IPS-20b (cell line): ENCODE data around the gene PTPRN2.

Experiments
- H3K27ac ChIP-seq: one replicate; pipeline ENCODE4 v1.5.1; 2013; ENCODE audit warnings: low read length
- H3K27me3 ChIP-seq: 2 replicates; pipeline ENCODE4 v1.6.1; 2013; ENCODE audit warnings: mild to moderate bottlenecking, low read length, inconsistent platforms; ENCODE audit not compliant: insufficient read depth
- H3K36me3 ChIP-seq: 2 replicates; pipeline ENCODE4 v1.6.1; 2013; ENCODE audit warnings: low read depth, mild to moderate bottlenecking, inconsistent platforms, low read length, moderate library complexity; ENCODE audit not compliant: insufficient read depth
- H3K4me1 ChIP-seq: 2 replicates; pipeline ENCODE4 v1.6.1; 2013; ENCODE audit warnings: mild to moderate bottlenecking, control low read depth, inconsistent platforms, low read length, moderate library complexity; ENCODE audit not compliant: insufficient read depth
- H3K4me3 ChIP-seq: 2 replicates; pipeline ENCODE4 v1.5.1; 2013; ENCODE audit warnings: mild to moderate bottlenecking, low read length, inconsistent platforms
- H3K9ac ChIP-seq: 2 replicates; pipeline ENCODE4 v1.6.1; 2013; ENCODE audit warnings: low read depth, mild to moderate bottlenecking, inconsistent platforms, low read length, moderate library complexity
- H3K9me3 ChIP-seq: 2 replicates; pipeline ENCODE4 v1.6.1; 2013; ENCODE audit warnings: mild to moderate bottlenecking, low read depth, low read length, inconsistent platforms; ENCODE audit not compliant: insufficient read depth

The PTPRN2 gene

DNA sequence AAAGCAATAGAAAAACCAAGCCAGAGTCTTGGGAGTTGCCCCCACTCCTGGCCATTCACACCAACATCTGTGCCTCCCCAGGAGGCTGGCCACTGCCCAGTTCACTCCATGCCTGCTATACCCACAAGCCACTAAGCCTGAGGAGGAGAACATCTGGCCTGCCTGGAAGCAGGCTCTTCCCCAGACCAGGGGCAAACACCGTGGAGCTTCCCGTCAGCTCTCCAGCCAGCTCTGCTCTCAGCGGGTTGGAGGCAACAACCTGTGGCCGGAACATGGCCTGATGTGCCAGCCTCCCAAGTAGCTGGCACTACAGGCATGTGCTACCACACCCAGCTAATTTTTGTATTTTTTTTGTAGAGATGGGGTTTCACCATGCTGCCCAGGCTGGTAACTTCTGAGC lies 9.1 kb upstream of the PTPRN2 start:
- H3K4me1 ChIP-seq, result 0 out of 2 replicates have a peak, but pooled peaks cover 3% of the 10 kb centered on the region
- peaks cover 17% of the 10 kb centered on the region for H3K9me3 ChIP-seq
- H3K27me3 ChIP-seq, result peaks cover 28% of the 10 kb centered on the region
- no peak overlapping the region for H3K27ac ChIP-seq
- no peak overlapping the region for H3K4me3 ChIP-seq
- H3K9ac ChIP-seq, result no peak overlapping the region
- no peaks in the 10 kb centered on the region for H3K36me3 ChIP-seq

GRCh38 chr7:158596309-158596708 lies 8.7 kb upstream of the PTPRN2 start:
- 0 out of 2 replicates have a peak, but pooled peaks cover 3% of the 10 kb centered on the region for H3K4me1 ChIP-seq
- peaks cover 17% of the 10 kb centered on the region for H3K9me3 ChIP-seq
- H3K27me3 ChIP-seq, result peaks cover 33% of the 10 kb centered on the region
- H3K36me3 ChIP-seq, result no peaks in the 10 kb centered on the region
- no peak overlapping the region for H3K9ac ChIP-seq
- H3K4me3 ChIP-seq, result no peak overlapping the region
- no peak overlapping the region for H3K27ac ChIP-seq

GRCh38 chr7:158595068-158595467 lies 7.4 kb upstream of the PTPRN2 start:
- H3K9ac ChIP-seq, result no peak overlapping the region
- H3K4me1 ChIP-seq, result 0 out of 2 replicates have a peak, but pooled peaks cover 3% of the 10 kb centered on the region
- no peak overlapping the region for H3K27ac ChIP-seq
- peaks cover 45% of the 10 kb centered on the region for H3K27me3 ChIP-seq
- no peaks in the 10 kb centered on the region for H3K36me3 ChIP-seq
- no peak overlapping the region for H3K4me3 ChIP-seq
- H3K9me3 ChIP-seq, result peaks cover 17% of the 10 kb centered on the region

DNA sequence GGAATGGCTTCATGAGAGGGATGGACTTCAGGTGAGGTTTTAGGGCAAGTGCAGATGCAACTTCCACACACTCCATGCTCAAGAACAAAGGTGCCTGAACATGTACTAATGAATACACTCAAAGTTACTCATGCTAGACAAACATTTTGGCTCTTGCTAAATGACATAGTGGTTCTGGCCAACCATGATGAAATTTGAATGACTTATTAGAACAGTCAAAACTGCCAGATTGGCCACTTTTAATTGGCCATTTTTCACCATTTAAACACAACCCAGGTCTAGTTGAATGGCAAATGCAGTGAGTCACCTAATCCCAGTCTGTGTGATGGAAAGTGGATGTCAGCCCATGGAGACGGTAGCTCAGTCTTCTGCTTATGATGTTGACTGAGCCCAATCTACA lies 4.9 kb upstream of the PTPRN2 start:
- H3K36me3 ChIP-seq, result no peaks in the 10 kb centered on the region
- no peak overlapping the region for H3K4me3 ChIP-seq
- no peak overlapping the region for H3K9ac ChIP-seq
- H3K27me3 ChIP-seq, result peaks cover 67% of the 10 kb centered on the region
- 0 out of 2 replicates have a peak, but pooled peaks cover 3% of the 10 kb centered on the region for H3K4me1 ChIP-seq
- H3K27ac ChIP-seq, result no peak overlapping the region
- peaks cover 17% of the 10 kb centered on the region for H3K9me3 ChIP-seq

DNA sequence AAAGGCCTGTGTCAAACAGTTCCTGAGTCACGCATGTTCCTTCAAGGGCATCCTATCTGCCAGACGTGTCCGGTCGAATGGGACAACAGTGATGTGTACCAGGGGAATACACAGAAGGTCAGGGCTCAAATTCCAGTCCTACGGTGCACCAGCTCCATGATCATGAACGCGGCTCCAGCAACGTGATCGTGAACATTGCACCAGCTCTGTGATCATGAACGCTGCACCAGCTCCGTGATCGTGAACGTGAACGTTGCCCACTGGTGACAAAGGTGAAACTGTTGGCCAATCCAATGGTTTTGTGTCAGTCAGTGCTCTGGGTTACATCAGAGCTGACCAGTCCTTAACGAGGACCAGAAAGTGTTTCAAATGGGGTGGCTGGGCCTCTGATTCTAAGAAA lies 4.3 kb upstream of the PTPRN2 start:
- Histone ChIP-seq H3K27me3 (peaks cover 67% of the 10 kb centered on the region), H3K9ac (no peak overlapping the region), H3K4me1 (0 out of 2 replicates have a peak, but pooled peaks cover 3% of the 10 kb centered on the region), H3K9me3 (peaks cover 17% of the 10 kb centered on the region), H3K36me3 (no peaks in the 10 kb centered on the region), H3K27ac (no peak overlapping the region), H3K4me3 (no peak overlapping the region)

- Histone ChIP-seq H3K9ac (no peak overlapping the region), H3K4me3 (no peak overlapping the region), H3K27ac (no peak overlapping the region), H3K36me3 (no peaks in the 10 kb centered on the region), H3K27me3 (peaks cover 84% of the 10 kb centered on the region), H3K9me3 (peaks cover 14% of the 10 kb centered on the region), H3K4me1 (no peaks in the 10 kb centered on the region)
These were observed 2.5 kb upstream of the PTPRN2 start for GRCh38 chr7:158590181-158590530.

DNA sequence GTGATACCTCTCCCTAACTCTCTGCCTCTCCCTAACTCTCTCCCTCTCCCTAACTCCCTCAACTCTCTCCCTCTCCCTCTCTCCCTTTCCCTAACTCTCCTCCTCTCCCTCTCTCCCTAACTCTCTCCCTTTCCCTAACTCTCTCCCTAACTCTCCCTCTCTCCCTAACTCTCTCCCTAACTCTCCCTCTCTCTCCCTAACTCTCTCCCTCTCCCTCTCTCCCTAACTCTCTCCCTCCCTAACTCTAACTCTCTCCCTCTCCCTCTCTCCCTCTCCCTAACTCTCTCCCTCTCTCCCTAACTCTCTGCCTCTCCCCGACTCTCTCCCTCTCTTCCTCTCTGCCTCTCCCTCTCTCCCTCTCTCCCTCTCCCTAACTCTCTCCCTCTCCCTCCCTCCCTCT lies 2.0 kb upstream of the PTPRN2 start:
- Histone ChIP-seq H3K36me3 (no peaks in the 10 kb centered on the region), H3K27me3 (peaks cover 89% of the 10 kb centered on the region), H3K9me3 (peaks cover 11% of the 10 kb centered on the region), H3K9ac (no peak overlapping the region), H3K4me1 (no peaks in the 10 kb centered on the region), H3K27ac (no peak overlapping the region), H3K4me3 (no peak overlapping the region)

GRCh38 chr7:158588878-158589442 lies 1.3 kb upstream of the PTPRN2 start:
- H3K27ac ChIP-seq, result no peak overlapping the region
- H3K4me3 ChIP-seq, result no peak overlapping the region
- H3K27me3 ChIP-seq, result peaks cover 90% of the 10 kb centered on the region
- peaks cover 6% of the 10 kb centered on the region; the same call in 1 of the 2 replicates for H3K9me3 ChIP-seq
- no peak overlapping the region for H3K9ac ChIP-seq
- H3K4me1 ChIP-seq, result no peaks in the 10 kb centered on the region
- H3K36me3 ChIP-seq, result no peaks in the 10 kb centered on the region

DNA sequence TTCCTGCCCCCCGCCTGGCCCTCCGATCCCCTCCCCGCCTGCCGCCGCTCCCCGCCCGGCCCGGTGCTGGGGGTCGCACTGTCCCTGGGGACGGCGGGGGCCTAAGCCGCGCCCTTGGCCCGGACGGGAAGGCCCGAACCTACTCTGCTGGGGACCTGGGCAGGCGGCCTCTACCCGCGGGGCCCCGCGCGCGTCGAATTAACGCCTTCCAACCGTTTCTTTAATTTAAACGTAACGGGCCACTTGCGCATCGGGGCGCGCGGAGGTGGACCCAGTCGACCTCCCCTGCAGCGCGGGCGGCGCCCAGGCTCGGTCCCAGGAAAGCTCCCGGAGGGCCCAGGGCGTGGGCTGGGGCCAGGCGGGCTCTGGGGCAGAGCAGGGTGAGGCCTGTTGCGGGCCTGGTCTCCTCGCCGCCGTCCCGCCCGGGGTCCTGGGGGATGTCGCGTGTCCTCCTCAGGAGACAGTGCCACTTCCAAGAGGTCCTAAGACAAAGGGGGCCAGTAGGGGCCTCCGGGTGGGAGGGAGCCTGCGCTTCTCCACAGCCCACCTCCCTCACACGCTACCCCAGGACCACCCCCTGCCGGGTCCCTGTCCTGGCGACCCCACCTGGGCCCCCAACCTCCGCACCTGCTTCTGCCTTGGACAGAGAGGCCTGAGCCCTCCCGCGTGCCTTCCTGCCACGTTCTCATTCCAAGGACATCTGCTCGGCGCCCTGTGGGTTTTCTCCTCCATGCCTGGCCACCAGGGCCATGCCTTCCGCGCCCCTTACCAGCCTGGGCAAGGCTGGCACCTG lies 658 bp upstream of the PTPRN2 start:
- H3K9me3 ChIP-seq, result no peaks in the 10 kb centered on the region; the same call in 1 of the 2 replicates
- no peak overlapping the region for H3K27ac ChIP-seq
- H3K9ac ChIP-seq, result no peak overlapping the region
- H3K27me3 ChIP-seq, result peaks cover 90% of the 10 kb centered on the region
- H3K36me3 ChIP-seq, result no peaks in the 10 kb centered on the region
- peak overlapping the region; percentile 46; the same call in 1 of the 2 replicates for H3K4me3 ChIP-seq
- H3K4me1 ChIP-seq, result no peaks in the 10 kb centered on the region

GRCh38 chr7:158586499-158587161 lies 993 bp downstream of the PTPRN2 start:
- H3K9me3 ChIP-seq, result no peaks in the 10 kb centered on the region
- peaks cover 79% of the 10 kb centered on the region for H3K27me3 ChIP-seq
- H3K4me3 ChIP-seq, result peak overlapping the region; percentile 42; the same call in 1 of the 2 replicates
- H3K4me1 ChIP-seq, result no peaks in the 10 kb centered on the region
- no peaks in the 10 kb centered on the region for H3K36me3 ChIP-seq
- H3K27ac ChIP-seq, result no peak overlapping the region
- no peak overlapping the region for H3K9ac ChIP-seq

DNA sequence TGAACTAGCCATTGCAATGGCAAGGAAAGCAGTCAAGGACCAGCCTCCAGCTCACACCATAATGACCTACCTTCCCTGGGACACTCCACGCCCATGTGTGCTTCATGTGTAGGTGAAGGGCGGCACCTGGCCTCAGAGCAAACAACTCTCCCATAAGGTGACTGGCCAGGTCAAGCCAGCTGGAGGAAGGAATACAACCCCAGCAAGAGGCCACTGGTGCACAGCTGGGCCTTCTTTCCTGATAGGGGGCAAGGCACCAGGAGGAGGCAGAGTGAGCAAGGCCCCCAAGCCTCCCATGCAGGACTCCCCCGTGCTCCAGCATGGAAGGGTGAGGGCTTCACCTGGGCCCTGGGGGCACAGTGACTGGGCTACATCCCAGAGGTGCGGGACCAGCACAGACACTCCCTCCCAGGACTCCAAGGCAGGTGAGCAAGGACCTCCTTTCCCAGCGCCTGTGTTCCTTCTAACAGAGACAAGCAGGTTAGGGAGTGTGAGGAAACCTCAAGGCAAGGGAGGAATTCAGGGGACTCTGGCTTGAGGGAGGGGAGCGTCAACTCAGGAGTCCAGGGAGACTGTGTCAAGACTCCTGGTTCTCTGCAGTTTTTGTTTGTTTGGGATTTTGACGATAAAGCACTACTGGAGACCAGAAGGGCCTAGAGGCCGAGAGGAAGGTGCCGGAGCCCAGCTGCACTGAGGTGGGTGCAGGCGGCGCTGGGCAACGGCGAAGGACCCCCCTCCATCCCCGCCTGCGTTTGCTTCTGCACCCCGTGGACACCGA lies 1.7 kb downstream of the PTPRN2 start:
- no peak overlapping the region for H3K27ac ChIP-seq
- H3K4me3 ChIP-seq, result peak overlapping the region; percentile 42; the same call in 1 of the 2 replicates
- no peak overlapping the region for H3K9ac ChIP-seq
- no peaks in the 10 kb centered on the region for H3K9me3 ChIP-seq
- H3K27me3 ChIP-seq, result peaks cover 72% of the 10 kb centered on the region
- no peaks in the 10 kb centered on the region for H3K36me3 ChIP-seq
- H3K4me1 ChIP-seq, result no peaks in the 10 kb centered on the region
